GM10266 (cell line): Measurements from ENCODE around the gene GATAD2B.
"Not testable (repeated sequence)": the region's sequence is repeated elsewhere in the genome, so short reads cannot be mapped to it uniquely, and the experiment has no call there.

Experiments
- DNase-seq: peaks from one replicate; pipeline ENCODE4 v3.0.0; 2012; ENCODE audit errors: extremely low spot score
- CTCF ChIP-seq: IDR thresholded peaks from 2 replicates; pipeline ENCODE4 v1.5.1; 2012; ENCODE audit warnings: mild to moderate bottlenecking, low read depth; ENCODE audit not compliant: control insufficient read depth, insufficient read depth; ENCODE audit errors: missing control alignments

The GATAD2B gene

GRCh38 chr1:153848805-153849204 is 74.0 kb downstream of the GATAD2B start:
- DNase-seq: no peak
- no peak for TF ChIP-seq CTCF

- no peak for DNase-seq
- TF ChIP-seq CTCF: no peak
These were observed 77.6 kb downstream of the GATAD2B start for GRCh38 chr1:153845158-153845557.

- not testable (repeated sequence) for DNase-seq
These were observed 78.4 kb downstream of the GATAD2B start for GRCh38 chr1:153844349-153844748.

GRCh38 chr1:153842006-153842471 is 80.7 kb downstream of the GATAD2B start:
- DNase-seq: peak; percentile 40
- TF ChIP-seq CTCF: no peak

- DNase-seq: no peak
- no peak for TF ChIP-seq CTCF
These were observed 81.2 kb downstream of the GATAD2B start for GRCh38 chr1:153841463-153841994.

GRCh38 chr1:153840774-153841173 is 82.0 kb downstream of the GATAD2B start:
- not testable (repeated sequence) for DNase-seq

- not testable (repeated sequence) for DNase-seq
These were observed 88.8 kb downstream of the GATAD2B start for GRCh38 chr1:153833968-153834367.

- DNase-seq: no peak
- no peak for TF ChIP-seq CTCF
These were observed 89.6 kb downstream of the GATAD2B start for GRCh38 chr1:153833171-153833570.

GRCh38 chr1:153832293-153832692 is 90.5 kb downstream of the GATAD2B start:
- TF ChIP-seq CTCF: no peak
- DNase-seq: no peak
